Measurements from ENCODE around the gene AJM1. TPM values are rescaled to one million over a fixed set of nuclear protein-coding genes. Genes with fewer than 3 reads are reported as not detected.

The AJM1 gene
- total and polyA plus RNA-seq, 2 of the 8 experiments (the other 6 are each of a cell fraction or from before 2014, with no cell fraction given): 0.12 to 0.97 TPM

GRCh38 chr9:136863623-136864273 lies 21.5 kb downstream of the AJM1 start:
- Histone ChIP-seq H3K4me2 (ENCODE audit: insufficient read depth in 1 of 2, low read depth in 2 of 2, low read length in 2 of 2) (no peak overlapping the region), H3K14ac (ENCODE audit: insufficient read length) (no peak overlapping the region), H2AK5ac (ENCODE audit: low read depth, low read length) (no peak overlapping the region), H3K27me3 (replicated peaks in 1 of 4; ENCODE audit: control insufficient read depth in 3 of 4, extremely low read depth in 1 of 4, insufficient read depth in 3 of 4, low read length in 3 of 4) (no peaks in the 10 kb centered on the region), H3K9me3 (ENCODE audit: insufficient read depth in 2 of 2, low read depth in 1 of 2, low read length in 1 of 2) (peaks cover 11 to 12% of the 10 kb centered on the region in 2 experiments; a peak in 3 of 4 replicates), H4K91ac (replicated peaks; ENCODE audit: insufficient read length, low read length) (no peak overlapping the region), H3K4me3 (ENCODE audit: extremely low read depth in 1 of 4, insufficient read depth in 2 of 4, low read depth in 3 of 4, low read length in 4 of 4) (no peak overlapping the region), H2BK15ac (ENCODE audit: low read length) (no peak overlapping the region), H2BK12ac (ENCODE audit: low read depth, low read length) (no peak overlapping the region), H3K9ac (replicated peaks in 1 of 4; ENCODE audit: extremely low read depth in 1 of 4, low read depth in 3 of 4, low read length in 3 of 4) (no peak overlapping the region), H3K79me1 (ENCODE audit: low read depth, low read length) (peaks cover 10% of the 10 kb centered on the region), H4K20me1 (replicated peaks in 1 of 2; ENCODE audit: control insufficient read depth in 1 of 2, insufficient read depth in 2 of 2, low read length in 2 of 2) (peaks cover 7 to 36% of the 10 kb centered on the region in 2 experiments), H3K36me3 (ENCODE audit: control insufficient read depth in 2 of 4, insufficient read depth in 4 of 4, low read length in 3 of 4) (peaks cover 11 to 34% (median 27%) of the 10 kb centered on the region in 4 experiments), H4K8ac (ENCODE audit: extremely low read depth, insufficient read depth, low read length) (no peak overlapping the region), H3K4me1 (replicated peaks in 1 of 4; ENCODE audit: control insufficient read depth in 3 of 4, insufficient read depth in 4 of 4, low read length in 3 of 4) (peaks cover 0 to 6% (median 5%) of the 10 kb centered on the region in 4 experiments; a peak in 5 of 7 replicates), H2BK5ac (ENCODE audit: low read depth, low read length) (no peak overlapping the region), H3K56ac (replicated peaks; ENCODE audit: insufficient read length, low read depth, low read length) (no peak overlapping the region), H3K79me2 (ENCODE audit: control insufficient read depth in 1 of 2, insufficient read depth in 2 of 2, low read length in 2 of 2) (peaks cover 5 to 17% of the 10 kb centered on the region in 2 experiments; a peak in 3 of 4 replicates), H2BK20ac (ENCODE audit: low read length) (no peak overlapping the region), H2BK120ac (replicated peaks; ENCODE audit: low read depth, low read length) (no peak overlapping the region), H3K4ac (replicated peaks; ENCODE audit: insufficient read length, low read depth, low read length) (no peak overlapping the region), H3K18ac (ENCODE audit: extremely low read depth, low read length) (no peak overlapping the region), H3K23ac (ENCODE audit: insufficient read length) (no peak overlapping the region), H3K23me2 (ENCODE audit: low read depth, low read length) (peaks cover 5% of the 10 kb centered on the region; the same call in 1 of the 2 replicates), H3K27ac (ENCODE audit: low read depth, low read length) (no peak overlapping the region), H4K5ac (ENCODE audit: insufficient read length, low read depth, low read length) (no peak overlapping the region), H2AFZ (ENCODE audit: low read length) (no peak overlapping the region)
- DNase-seq (ENCODE audit: low read depth in 1 of 2, low spot score in 2 of 2): no peak
- FAIRE-seq: no peak
- ChIA-PET CTCF (ENCODE audit: partially characterized antibody) (interaction anchor here (1.2 to 2.1 kb wide), 4 partner anchors 13 to 57 kb away, joined by 3 to 7 read pairs (median 4); no protein-coding TSS in a partner anchor), POLR2A (ENCODE audit: partially characterized antibody) (interaction anchor here (0.9 to 16.2 kb wide), 4 partner anchors 7 to 74 kb away, joined by 3 to 248 read pairs (median 31); partner anchors contain the start of genes AJM1 and MAMDC4)
- WGBS, 2 experiments (ENCODE audit: extremely low coverage in 1 of 2, insufficient coverage in 1 of 2, insufficient read length in 1 of 2, insufficient replicate concordance in 2 of 2, low coverage in 1 of 2, low lambda C conversion rate in 2 of 2, missing lambda C conversion rate in 1 of 2): 94% methylated on average over 12 of the region's 12 CpGs; no CpG with 5 or more reads in 1 of the 2 experiments
- no peak for TF ChIP-seq YY1 (IDR thresholded peaks at IDR 0.05; ENCODE audit: low read depth, low read length)
- no peak for TF ChIP-seq ATF2 (IDR thresholded peaks at IDR 0.05; ENCODE audit: low read length)
- TF ChIP-seq SP1 (IDR thresholded peaks at IDR 0.05; ENCODE audit: low read depth, low read length): no peak
- no peak for TF ChIP-seq POLR2A (IDR thresholded peaks at IDR 0.05; ENCODE audit: control extremely low read depth in 1 of 2, low read depth in 2 of 2, low read length in 2 of 2)
- no peak for TF ChIP-seq NRF1 (IDR thresholded peaks at IDR 0.05; ENCODE audit: low read depth, low read length)
- no peak for TF ChIP-seq HDAC2 (IDR thresholded peaks at IDR 0.05; ENCODE audit: borderline replicate concordance in 1 of 2, low read depth in 2 of 2, low read length in 2 of 2)
- TF ChIP-seq CBX5 (IDR thresholded peaks at IDR 0.05; ENCODE audit: low read depth, low read length): no peak
- no peak for TF ChIP-seq EZH2 (IDR thresholded peaks at IDR 0.05; ENCODE audit: low read depth, low read length, severe bottlenecking)
- no peak for TF ChIP-seq ATF3 (IDR thresholded peaks at IDR 0.05; ENCODE audit: insufficient read depth, low read depth, low read length)
- TF ChIP-seq NANOG (IDR thresholded peaks at IDR 0.05; ENCODE audit: insufficient read depth, low read depth, low read length, poor library complexity, severe bottlenecking): no peak

Data from H1 (cell line).